K562 (cell line): ENCODE measurements around the gene IQCN. TPM values are rescaled to one million over a fixed set of nuclear protein-coding genes. Genes with fewer than 3 reads are reported as not detected.

Experiments
- ARID2 ChIP-seq: fragments of 450-650 bp; IDR thresholded peaks from 2 replicates; pipeline ENCODE4 v1.6.1; 2017; ENCODE audit warnings: antibody characterized with exemption, mild to moderate bottlenecking
- BCOR ChIP-seq: fragments of 450-650 bp; IDR thresholded peaks from 2 replicates; pipeline ENCODE4 v1.6.1; 2016
- CEBPG ChIP-seq, 3 experiments: fragments of 200-800 bp in 1 of 3; sonication (Bioruptor generic) in 1 of 3; sonication (generic) in 1 of 3; formaldehyde crosslinking in 1 of 3; IDR thresholded peaks in 2 of 3; conservative IDR thresholded peaks in 1 of 3; 2 replicates each; pipeline versions ENCODE4 v1.6.1 to v1.8.0; 2016 to 2022; ENCODE audit warnings: missing compliant biosample characterization in 2 of 3, missing genetic modification characterization in 2 of 3, mild to moderate bottlenecking in 1 of 3, missing genetic modification reagents in 1 of 3
- CTBP1 ChIP-seq: fragments of 450-650 bp; IDR thresholded peaks from 2 replicates; pipeline ENCODE4 v1.6.1; 2016; ENCODE audit warnings: borderline replicate concordance
- DNMT1 ChIP-seq: fragments of 450-650 bp; IDR thresholded peaks from 2 replicates; pipeline ENCODE4 v1.6.1; 2016; ENCODE audit warnings: antibody characterized with exemption, mild to moderate bottlenecking
- EP400 ChIP-seq: fragments of 450-650 bp; IDR thresholded peaks from 2 replicates; pipeline ENCODE4 v1.6.1; 2017; ENCODE audit warnings: antibody characterized with exemption, mild to moderate bottlenecking, moderate library complexity
- FUS ChIP-seq: fragments of 200-400 bp; formaldehyde crosslinking; optimal IDR thresholded peaks from 2 replicates; pipeline ENCODE3; 2017; ENCODE audit warnings: low read depth, low read length
- GATA2 ChIP-seq: sonication (generic); formaldehyde crosslinking; IDR thresholded peaks from 2 replicates; pipeline ENCODE4 v1.4.0; 2020; ENCODE audit warnings: mild to moderate bottlenecking, missing genetic modification reagents
- GATAD2B ChIP-seq: fragments of 450-650 bp; IDR thresholded peaks from 2 replicates; pipeline ENCODE4 v1.6.1; 2017; ENCODE audit warnings: mild to moderate bottlenecking, borderline replicate concordance
- HES1 ChIP-seq: fragments of 450-650 bp; IDR thresholded peaks from 2 replicates; pipeline ENCODE4 v1.6.1; 2016; ENCODE audit warnings: low read depth, mild to moderate bottlenecking, moderate library complexity
- HNRNPK ChIP-seq: fragments of 200-400 bp; formaldehyde crosslinking; IDR thresholded peaks from one replicate; pipeline ENCODE4 v1.6.1; 2018; ENCODE audit warnings: mild to moderate bottlenecking, low read depth, low read length; ENCODE audit not compliant: poor library complexity, severe bottlenecking
- HSF4 ChIP-seq: fragments of 250-450 bp; sonication (Bioruptor Pico); IDR thresholded peaks from 2 replicates; pipeline ENCODE4 v2.1.2; 2022; ENCODE audit warnings: mild to moderate bottlenecking, moderate library complexity, borderline replicate concordance
- MYC ChIP-seq, 2 experiments: fragments of 250-450 bp in 1 of 2; sonication (Bioruptor Pico) in 1 of 2; IDR thresholded peaks; 2 replicates each; pipeline versions ENCODE4 v1.5.1 to v1.6.1; 2012 to 2021; ENCODE audit warnings: low read depth in 2 of 2, borderline replicate concordance in 1 of 2, improper control_type of control experiment in 1 of 2, low read length in 1 of 2, mild to moderate bottlenecking in 1 of 2, moderate library complexity in 1 of 2
- PHF8 ChIP-seq: fragments of 200-600 bp; sonication (generic); IDR thresholded peaks from 2 replicates; pipeline ENCODE4 v1.6.1; 2012; ENCODE audit warnings: mixed run types, mild to moderate bottlenecking, inconsistent platforms, low read length, moderate library complexity, borderline replicate concordance
- RFX5 ChIP-seq: IDR thresholded peaks from 2 replicates; pipeline ENCODE4 v1.6.1; 2011; ENCODE audit warnings: low read depth, mild to moderate bottlenecking, improper control_type of control experiment, low read length
- SMARCA4 ChIP-seq: fragments of 450-650 bp; IDR thresholded peaks from 2 replicates; pipeline ENCODE4 v1.6.1; 2016
- SP1 ChIP-seq: sonication (generic); formaldehyde crosslinking; IDR thresholded peaks from 2 replicates; pipeline ENCODE4 v1.8.1; 2022; ENCODE audit warnings: mild to moderate bottlenecking, missing genetic modification reagents
- TRIM24 ChIP-seq, 2 experiments: fragments of 450-650 bp; IDR thresholded peaks; 2 replicates each; pipeline ENCODE4 v1.6.1; 2016
- XRCC3 ChIP-seq: fragments of 450-650 bp; IDR thresholded peaks from 2 replicates; pipeline ENCODE4 v1.6.1; 2017; ENCODE audit warnings: mild to moderate bottlenecking, moderate library complexity
- ZC3H11A ChIP-seq: IDR thresholded peaks from 2 replicates; pipeline ENCODE4 v1.6.1; 2012; ENCODE audit warnings: low read depth, low read length, improper control_type of control experiment
- ZNF134 ChIP-seq: fragments of 250-450 bp; sonication (Bioruptor Pico); conservative IDR thresholded peaks from 2 replicates; pipeline ENCODE4 v1.4.0; 2020
- ZNF165 ChIP-seq: fragments of 250-450 bp; sonication (Bioruptor Pico); IDR thresholded peaks from 2 replicates; pipeline ENCODE4 v1.4.0; 2020; ENCODE audit warnings: borderline replicate concordance
- ZNF277 ChIP-seq: fragments of 250-450 bp; sonication (Bioruptor Pico); IDR thresholded peaks from 2 replicates; pipeline ENCODE4 v1.8.0; 2022; ENCODE audit warnings: inconsistent platforms, mild to moderate bottlenecking, moderate library complexity, borderline replicate concordance
- ZNF431 ChIP-seq: sonication (generic); formaldehyde crosslinking; IDR thresholded peaks from 2 replicates; pipeline ENCODE4 v1.8.0; 2022; ENCODE audit warnings: mild to moderate bottlenecking, missing genetic modification reagents
- ZNF740 ChIP-seq, 3 experiments: fragments of 200-800 bp in 1 of 3; sonication (Bioruptor generic) in 1 of 3; sonication (generic) in 1 of 3; formaldehyde crosslinking in 1 of 3; IDR thresholded peaks; 2 replicates each; pipeline versions ENCODE4 v1.6.1 to v1.8.0; 2016 to 2022; ENCODE audit warnings: mild to moderate bottlenecking in 2 of 3, missing compliant biosample characterization in 2 of 3, missing genetic modification characterization in 2 of 3, missing genetic modification reagents in 1 of 3
- polyA plus RNA-seq, 8 experiments: library from polyadenylated mRNA; depleted of rRNA in 4 of 8; stranded (reverse) in 5 of 8; unstranded in 3 of 8; fragments of >200 nt; fragmentation: Nextera tagmentation in 2 of 8; fragmentation: Illumina TruSeq in 1 of 8; extraction: Ambion mirVana in 2 of 8; extraction: Trizol in 1 of 8; gene quantifications; 2 replicates each; pipeline versions ENCODE4 v1.2.1 to v1.2.3, GENCODE V29; 2011 to 2014; ENCODE audit warnings: inconsistent platforms in 1 of 8, missing spikeins in 1 of 8
- total RNA-seq, 7 experiments: library from RNA; depleted of rRNA in 6 of 7; stranded (reverse); fragments of >200 nt in 6 of 7; fragmentation: Illumina TruSeq in 2 of 7; extraction: Trizol in 2 of 7; gene quantifications; 2 replicates each; pipeline versions ENCODE4 v1.2.1 to v1.2.3, GENCODE V29; 2011 to 2021; ENCODE audit warnings: low replicate concordance in 1 of 7

Gene IQCN
- total and polyA plus RNA-seq, 9 of the 15 experiments (the other 6 are each of a cell fraction or from before 2014, with no cell fraction given), result 0.01 to 0.07 (median 0.04) TPM; not detected in 3

- TF ChIP-seq SP1 (CRISPR knock-in tag) (peak; percentile 72), HSF4 (no peak), HES1 (no peak), EP400 (no peak), HNRNPK (no peak), TRIM24 (IDR thresholded peaks at IDR 0.05) (0 out of 4 replicates have a peak, but pooled peaks of 1 of the 2 experiments have one; percentile 30), MYC (IDR thresholded peaks at IDR 0.05; ENCODE audit: low read depth, low read length) (peak; percentile 44; the same call in 1 of the 2 replicates), MYC (CRISPR knock-in tag; IDR thresholded peaks at IDR 0.05; ENCODE audit: borderline replicate concordance, low read depth) (no peak), PHF8 (peak; percentile 48; the same call in 1 of the 2 replicates), FUS (no peak), GATA2 (CRISPR knock-in tag) (no peak), SMARCA4 (no peak), RFX5 (no peak), ZNF134 (CRISPR knock-in tag) (no peak), CEBPG (CRISPR knock-in tag; IDR thresholded peaks at IDR 0.05) (no peak; the same call in 1 of the 2 replicates), CEBPG (tag; conservative IDR thresholded peaks at IDR 0.05 in 1 of 2, IDR thresholded peaks at IDR 0.05 in 1 of 2) (no peak), XRCC3 (no peak), ZNF431 (no peak), DNMT1 (no peak), ZC3H11A (no peak), CTBP1 (peak; percentile 97), GATAD2B (peak; percentile 98), ZNF277 (CRISPR knock-in tag) (no peak), BCOR (no peak), ARID2 (no peak), ZNF740 (CRISPR knock-in tag; IDR thresholded peaks at IDR 0.05) (peak; percentile 19; the same call in 1 of the 2 replicates), ZNF740 (tag; IDR thresholded peaks at IDR 0.05) (peak in 1 of 2 experiments; percentile 67; a peak in 1 of 4 replicates), ZNF165 (CRISPR knock-in tag) (no peak)
Measured at GRCh38 chr19:18281082-18282020, 7.1 kb upstream of the IQCN start, which contains the start of gene JUND (continued).
